Measurements from ENCODE around the gene DCAF5.

DCAF5 gene, protein sequence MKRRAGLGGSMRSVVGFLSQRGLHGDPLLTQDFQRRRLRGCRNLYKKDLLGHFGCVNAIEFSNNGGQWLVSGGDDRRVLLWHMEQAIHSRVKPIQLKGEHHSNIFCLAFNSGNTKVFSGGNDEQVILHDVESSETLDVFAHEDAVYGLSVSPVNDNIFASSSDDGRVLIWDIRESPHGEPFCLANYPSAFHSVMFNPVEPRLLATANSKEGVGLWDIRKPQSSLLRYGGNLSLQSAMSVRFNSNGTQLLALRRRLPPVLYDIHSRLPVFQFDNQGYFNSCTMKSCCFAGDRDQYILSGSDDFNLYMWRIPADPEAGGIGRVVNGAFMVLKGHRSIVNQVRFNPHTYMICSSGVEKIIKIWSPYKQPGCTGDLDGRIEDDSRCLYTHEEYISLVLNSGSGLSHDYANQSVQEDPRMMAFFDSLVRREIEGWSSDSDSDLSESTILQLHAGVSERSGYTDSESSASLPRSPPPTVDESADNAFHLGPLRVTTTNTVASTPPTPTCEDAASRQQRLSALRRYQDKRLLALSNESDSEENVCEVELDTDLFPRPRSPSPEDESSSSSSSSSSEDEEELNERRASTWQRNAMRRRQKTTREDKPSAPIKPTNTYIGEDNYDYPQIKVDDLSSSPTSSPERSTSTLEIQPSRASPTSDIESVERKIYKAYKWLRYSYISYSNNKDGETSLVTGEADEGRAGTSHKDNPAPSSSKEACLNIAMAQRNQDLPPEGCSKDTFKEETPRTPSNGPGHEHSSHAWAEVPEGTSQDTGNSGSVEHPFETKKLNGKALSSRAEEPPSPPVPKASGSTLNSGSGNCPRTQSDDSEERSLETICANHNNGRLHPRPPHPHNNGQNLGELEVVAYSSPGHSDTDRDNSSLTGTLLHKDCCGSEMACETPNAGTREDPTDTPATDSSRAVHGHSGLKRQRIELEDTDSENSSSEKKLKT

GRCh38 chr14:69152902-69153151 lies at the start of gene DCAF5:
Gene DCAF5, minus strand, starts transcription at chr14:69153119. Its CDS starts 141 bp downstream, at chr14:69152978.
- Histone ChIP-seq H3K27ac (ENCODE audit: low read length) (peak within 1 kb of the TSS; percentile 74), H3K4me2 (ENCODE audit: low read length) (peak within 1 kb of the TSS; percentile 95), H3K4me1 (ENCODE audit: low read length) (peaks cover 13% of the 10 kb centered on the region), H3K27me3 (ENCODE audit: low read depth, low read length) (peaks cover 4% of the 10 kb centered on the region; the same call in 1 of the 2 replicates), H3K4me3 (ENCODE audit: low read length) (peak within 1 kb of the TSS; percentile 96), H3K9me3 (ENCODE audit: insufficient read depth, low read length) (no peaks in the 10 kb centered on the region), H2AFZ (ENCODE audit: low read depth, low read length) (peak within 1 kb of the TSS; percentile 86), H3K79me2 (ENCODE audit: low read length) (peaks cover 43% of the 10 kb centered on the region), H3K36me3 (replicated peaks; ENCODE audit: low read depth, low read length) (peaks cover 9% of the 10 kb centered on the region), H4K20me1 (ENCODE audit: insufficient read depth, low read length) (peaks cover 18% of the 10 kb centered on the region), H3K9ac (ENCODE audit: low read length) (peak within 1 kb of the TSS; percentile 95)
- TF ChIP-seq, protein P1, sequence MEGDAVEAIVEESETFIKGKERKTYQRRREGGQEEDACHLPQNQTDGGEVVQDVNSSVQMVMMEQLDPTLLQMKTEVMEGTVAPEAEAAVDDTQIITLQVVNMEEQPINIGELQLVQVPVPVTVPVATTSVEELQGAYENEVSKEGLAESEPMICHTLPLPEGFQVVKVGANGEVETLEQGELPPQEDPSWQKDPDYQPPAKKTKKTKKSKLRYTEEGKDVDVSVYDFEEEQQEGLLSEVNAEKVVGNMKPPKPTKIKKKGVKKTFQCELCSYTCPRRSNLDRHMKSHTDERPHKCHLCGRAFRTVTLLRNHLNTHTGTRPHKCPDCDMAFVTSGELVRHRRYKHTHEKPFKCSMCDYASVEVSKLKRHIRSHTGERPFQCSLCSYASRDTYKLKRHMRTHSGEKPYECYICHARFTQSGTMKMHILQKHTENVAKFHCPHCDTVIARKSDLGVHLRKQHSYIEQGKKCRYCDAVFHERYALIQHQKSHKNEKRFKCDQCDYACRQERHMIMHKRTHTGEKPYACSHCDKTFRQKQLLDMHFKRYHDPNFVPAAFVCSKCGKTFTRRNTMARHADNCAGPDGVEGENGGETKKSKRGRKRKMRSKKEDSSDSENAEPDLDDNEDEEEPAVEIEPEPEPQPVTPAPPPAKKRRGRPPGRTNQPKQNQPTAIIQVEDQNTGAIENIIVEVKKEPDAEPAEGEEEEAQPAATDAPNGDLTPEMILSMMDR (IDR thresholded peaks at IDR 0.05; ENCODE audit: low read depth, low read length) = no peak
- no peak for TF ChIP-seq EZH2phosphoT487 (IDR thresholded peaks at IDR 0.05; ENCODE audit: low read depth)

GRCh38 chr14:69199786-69200185 lies 46.9 kb upstream of the DCAF5 start:
- Histone ChIP-seq H3K9me3 (ENCODE audit: insufficient read depth, low read length) (no peaks in the 10 kb centered on the region), H3K27ac (ENCODE audit: low read length) (no peak overlapping the region), H3K36me3 (replicated peaks; ENCODE audit: low read depth, low read length) (no peaks in the 10 kb centered on the region), H3K9ac (ENCODE audit: low read length) (no peak overlapping the region), H3K79me2 (ENCODE audit: low read length) (no peaks in the 10 kb centered on the region), H4K20me1 (ENCODE audit: insufficient read depth, low read length) (no peaks in the 10 kb centered on the region), H3K4me3 (ENCODE audit: low read length) (no peak overlapping the region), H3K4me2 (ENCODE audit: low read length) (no peak overlapping the region), H2AFZ (ENCODE audit: low read depth, low read length) (no peak overlapping the region), H3K4me1 (ENCODE audit: low read length) (no peaks in the 10 kb centered on the region), H3K27me3 (ENCODE audit: low read depth, low read length) (no peaks in the 10 kb centered on the region)
- TF ChIP-seq EZH2phosphoT487 (IDR thresholded peaks at IDR 0.05; ENCODE audit: low read depth) = no peak
- TF ChIP-seq, protein P1 (IDR thresholded peaks at IDR 0.05; ENCODE audit: low read depth, low read length) = no peak

DNA sequence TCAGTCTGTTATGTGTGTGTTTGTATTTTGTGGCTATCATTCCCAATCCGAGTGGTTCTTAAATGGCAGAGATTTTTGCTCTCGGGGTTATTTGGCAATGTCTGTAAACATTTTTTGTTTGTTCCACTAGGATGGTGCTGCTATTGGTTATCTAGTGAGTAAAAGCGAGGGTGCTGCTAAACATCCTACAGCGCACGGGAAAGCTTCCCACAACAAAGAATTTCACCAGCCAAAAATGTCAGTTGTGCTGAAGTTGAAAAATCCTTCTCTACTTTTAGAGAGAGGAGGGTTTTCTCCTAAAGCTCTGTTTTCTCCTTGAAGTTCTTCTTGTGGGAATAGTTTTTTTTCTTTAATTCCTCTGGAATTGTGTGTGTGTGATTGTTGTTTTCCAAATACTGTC lies 40.8 kb upstream of the DCAF5 start:
- H3K4me1 ChIP-seq (ENCODE audit: low read length) = peaks cover 7% of the 10 kb centered on the region
- no peak overlapping the region for H2AFZ ChIP-seq (ENCODE audit: low read depth, low read length)
- no peak overlapping the region for H3K4me2 ChIP-seq (ENCODE audit: low read length)
- no peaks in the 10 kb centered on the region for H3K9me3 ChIP-seq (ENCODE audit: insufficient read depth, low read length)
- H3K9ac ChIP-seq (ENCODE audit: low read length) = no peak overlapping the region
- H3K27me3 ChIP-seq (ENCODE audit: low read depth, low read length) = no peaks in the 10 kb centered on the region; the same call in 1 of the 2 replicates
- no peak overlapping the region for H3K4me3 ChIP-seq (ENCODE audit: low read length)
- H3K79me2 ChIP-seq (ENCODE audit: low read length) = 0 out of 2 replicates have a peak, but pooled peaks cover 4% of the 10 kb centered on the region
- no peaks in the 10 kb centered on the region for H4K20me1 ChIP-seq (ENCODE audit: insufficient read depth, low read length)
- TF ChIP-seq, protein P1 (IDR thresholded peaks at IDR 0.05; ENCODE audit: low read depth, low read length) = no peak
- no peak for TF ChIP-seq EZH2phosphoT487 (IDR thresholded peaks at IDR 0.05; ENCODE audit: low read depth)
- no peaks in the 10 kb centered on the region for H3K36me3 ChIP-seq (replicated peaks; ENCODE audit: low read depth, low read length)
- H3K27ac ChIP-seq (ENCODE audit: low read length) = no peak overlapping the region
